ENCODE measurements around the gene ETNK1.

The ETNK1 gene

GRCh38 chr12:22682663-22683062, 57.7 kb downstream of the ETNK1 start:
- Histone ChIP-seq H3K4me3 (replicated peaks; ENCODE audit: insufficient read depth, low read length) (no peak overlapping the region), H3K27me3 (ENCODE audit: insufficient read depth, poor library complexity, severe bottlenecking) (no peaks in the 10 kb centered on the region), H3K27ac (replicated peaks) (no peak overlapping the region)
- TF ChIP-seq SPI1 (IDR thresholded peaks at IDR 0.05; ENCODE audit: borderline replicate concordance, low read depth), result peak; percentile 50
- TF ChIP-seq, protein P1, sequence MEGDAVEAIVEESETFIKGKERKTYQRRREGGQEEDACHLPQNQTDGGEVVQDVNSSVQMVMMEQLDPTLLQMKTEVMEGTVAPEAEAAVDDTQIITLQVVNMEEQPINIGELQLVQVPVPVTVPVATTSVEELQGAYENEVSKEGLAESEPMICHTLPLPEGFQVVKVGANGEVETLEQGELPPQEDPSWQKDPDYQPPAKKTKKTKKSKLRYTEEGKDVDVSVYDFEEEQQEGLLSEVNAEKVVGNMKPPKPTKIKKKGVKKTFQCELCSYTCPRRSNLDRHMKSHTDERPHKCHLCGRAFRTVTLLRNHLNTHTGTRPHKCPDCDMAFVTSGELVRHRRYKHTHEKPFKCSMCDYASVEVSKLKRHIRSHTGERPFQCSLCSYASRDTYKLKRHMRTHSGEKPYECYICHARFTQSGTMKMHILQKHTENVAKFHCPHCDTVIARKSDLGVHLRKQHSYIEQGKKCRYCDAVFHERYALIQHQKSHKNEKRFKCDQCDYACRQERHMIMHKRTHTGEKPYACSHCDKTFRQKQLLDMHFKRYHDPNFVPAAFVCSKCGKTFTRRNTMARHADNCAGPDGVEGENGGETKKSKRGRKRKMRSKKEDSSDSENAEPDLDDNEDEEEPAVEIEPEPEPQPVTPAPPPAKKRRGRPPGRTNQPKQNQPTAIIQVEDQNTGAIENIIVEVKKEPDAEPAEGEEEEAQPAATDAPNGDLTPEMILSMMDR (IDR thresholded peaks at IDR 0.05; ENCODE audit: insufficient read depth, low read length), result no peak
- no peak for DNase-seq (ENCODE audit: low read depth in 1 of 2, low spot score in 1 of 2)

- DNase-seq (ENCODE audit: low read depth in 1 of 2, low spot score in 1 of 2), result no peak
- no peak overlapping the region for H3K4me3 ChIP-seq (replicated peaks; ENCODE audit: insufficient read depth, low read length)
- H3K27me3 ChIP-seq (ENCODE audit: insufficient read depth, poor library complexity, severe bottlenecking), result no peaks in the 10 kb centered on the region
- H3K27ac ChIP-seq (replicated peaks), result no peak overlapping the region
- TF ChIP-seq SPI1 (IDR thresholded peaks at IDR 0.05; ENCODE audit: borderline replicate concordance, low read depth), result no peak
These were observed 58.2 kb downstream of the ETNK1 start for GRCh38 chr12:22683131-22683530.

GRCh38 chr12:22684140-22685118, 59.5 kb downstream of the ETNK1 start:
- Histone ChIP-seq H3K27me3 (ENCODE audit: insufficient read depth, poor library complexity, severe bottlenecking) (no peaks in the 10 kb centered on the region), H3K27ac (replicated peaks) (no peak overlapping the region), H3K4me3 (replicated peaks; ENCODE audit: insufficient read depth, low read length) (no peak overlapping the region)
- peak in 1 of 2 experiments; percentile 31 for DNase-seq (ENCODE audit: low read depth in 1 of 2, low spot score in 1 of 2)
- no peak for TF ChIP-seq GABPA (IDR thresholded peaks at IDR 0.05; ENCODE audit: low read depth)
- TF ChIP-seq, protein P1 (IDR thresholded peaks at IDR 0.05; ENCODE audit: insufficient read depth, low read length), result peak; percentile 42

DNA sequence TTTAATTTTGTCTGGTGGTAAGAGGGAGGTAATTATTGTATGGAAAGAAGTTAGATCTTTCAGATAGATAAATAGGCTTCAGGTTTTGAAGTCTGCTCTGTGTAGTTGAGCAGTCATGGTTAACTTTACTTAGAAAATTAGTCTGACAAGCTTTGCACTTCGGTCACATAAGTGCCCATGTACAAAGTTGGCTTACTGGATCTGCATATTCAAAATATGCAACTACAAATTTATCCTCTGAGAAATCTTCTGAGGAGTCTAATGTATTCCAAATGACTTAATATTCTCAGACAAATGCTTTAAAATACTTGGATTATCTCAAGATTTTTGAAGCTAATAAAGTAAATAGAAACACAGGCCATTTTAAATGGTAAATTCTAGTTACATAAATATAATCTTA, 61.2 kb downstream of the ETNK1 start:
- TF ChIP-seq, protein P1 (IDR thresholded peaks at IDR 0.05; ENCODE audit: insufficient read depth, low read length), result no peak
- TF ChIP-seq GABPA (IDR thresholded peaks at IDR 0.05; ENCODE audit: low read depth) (no peak), POLR2AphosphoS5 (IDR thresholded peaks at IDR 0.05; ENCODE audit: low read depth) (no peak), REST (IDR thresholded peaks at IDR 0.05; ENCODE audit: insufficient replicate concordance, low read depth) (no peak), SPI1 (IDR thresholded peaks at IDR 0.05; ENCODE audit: borderline replicate concordance, low read depth) (no peak)
- no peaks in the 10 kb centered on the region for H3K27me3 ChIP-seq (ENCODE audit: insufficient read depth, poor library complexity, severe bottlenecking)
- H3K27ac ChIP-seq (replicated peaks), result no peak overlapping the region
- DNase-seq (ENCODE audit: low read depth in 1 of 2, low spot score in 1 of 2), result no peak
- H3K4me3 ChIP-seq (replicated peaks; ENCODE audit: insufficient read depth, low read length), result no peak overlapping the region

DNA sequence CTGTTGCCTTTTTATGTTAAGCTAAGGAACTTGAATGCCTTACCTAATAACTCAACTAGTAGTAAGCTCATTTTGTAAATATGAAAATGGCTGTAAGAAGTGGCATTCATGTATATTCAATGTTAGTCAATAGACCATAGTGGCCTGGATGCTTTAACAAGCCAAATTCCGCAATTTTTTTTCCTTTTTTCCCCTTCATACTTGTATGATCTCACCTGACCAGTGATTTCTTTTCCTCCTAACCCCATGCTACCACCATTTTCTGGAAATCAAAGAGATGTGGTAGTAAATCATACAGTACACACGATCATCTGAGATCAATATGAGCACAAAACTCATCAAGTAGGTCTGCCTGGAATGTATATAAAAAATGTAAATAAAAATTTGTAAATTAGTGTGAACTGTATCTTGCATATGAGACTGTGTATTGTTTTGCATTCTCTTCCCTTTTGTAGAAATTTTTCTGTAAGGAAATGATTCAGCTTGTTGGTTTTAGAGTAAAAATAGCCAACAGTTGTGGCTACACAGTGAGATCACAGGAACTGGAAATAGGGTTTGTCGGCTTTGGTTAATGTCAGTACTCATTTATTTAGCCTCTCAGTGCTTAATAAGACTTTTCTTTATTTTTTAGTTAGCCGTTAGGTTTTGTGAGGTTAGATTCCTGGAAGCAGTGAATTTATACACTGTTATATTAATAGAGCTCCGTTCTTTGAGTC, 62.5 kb downstream of the ETNK1 start:
- H3K27me3 ChIP-seq (ENCODE audit: insufficient read depth, poor library complexity, severe bottlenecking), result no peaks in the 10 kb centered on the region
- H3K4me3 ChIP-seq (replicated peaks; ENCODE audit: insufficient read depth, low read length), result no peak overlapping the region
- TF ChIP-seq SPI1 (IDR thresholded peaks at IDR 0.05; ENCODE audit: borderline replicate concordance, low read depth) (peak; percentile 10; the same call in 1 of the 2 replicates), POLR2AphosphoS5 (IDR thresholded peaks at IDR 0.05; ENCODE audit: low read depth) (no peak), REST (IDR thresholded peaks at IDR 0.05; ENCODE audit: insufficient replicate concordance, low read depth) (no peak), GABPA (IDR thresholded peaks at IDR 0.05; ENCODE audit: low read depth) (no peak)
- TF ChIP-seq, protein P1 (IDR thresholded peaks at IDR 0.05; ENCODE audit: insufficient read depth, low read length), result no peak
- DNase-seq (ENCODE audit: low read depth in 1 of 2, low spot score in 1 of 2), result peak in 1 of 2 experiments; percentile 15
- no peak overlapping the region for H3K27ac ChIP-seq (replicated peaks)
